Endothelial cell of umbilical vein (primary cell): ENCODE measurements around the gene KYAT1.

Experiments used
- CTCF ChIP-seq, 2 donors: IDR thresholded peaks; 1 replicate in 1 of 2; 2 replicates in 1 of 2; pipeline ENCODE4 v1.5.1; 2011; ENCODE audit warnings: low read length in 2 of 2, mild to moderate bottlenecking in 2 of 2, moderate library complexity in 2 of 2, control low read depth in 1 of 2, inconsistent platforms in 1 of 2, low read depth in 1 of 2; ENCODE audit not compliant: insufficient read depth in 1 of 2; ENCODE audit errors: extremely low read depth in 1 of 2
- EZH2 ChIP-seq: IDR thresholded peaks from 2 replicates; pipeline ENCODE4 v1.6.1; 2012; ENCODE audit warnings: borderline replicate concordance, low read depth, mild to moderate bottlenecking, moderate library complexity, low read length, inconsistent platforms; ENCODE audit not compliant: severe bottlenecking
- GATA2 ChIP-seq: IDR thresholded peaks from 2 replicates; pipeline ENCODE4 v1.7.0; 2011; ENCODE audit warnings: low read depth, mild to moderate bottlenecking, moderate library complexity, mixed read lengths, low read length; ENCODE audit not compliant: insufficient read length, insufficient read depth
- JUN ChIP-seq: IDR thresholded peaks from 2 replicates; pipeline ENCODE4 v1.6.1; 2011; ENCODE audit warnings: borderline replicate concordance, low read depth; ENCODE audit not compliant: insufficient read length, insufficient read depth
- MAX ChIP-seq: IDR thresholded peaks from 2 replicates; pipeline ENCODE4 v1.6.1; 2011; ENCODE audit not compliant: insufficient read depth, insufficient read length
- MYC ChIP-seq: IDR thresholded peaks from one replicate; pipeline ENCODE4 v1.6.1; 2011; ENCODE audit warnings: mild to moderate bottlenecking, low read depth, low read length
- POLR2A ChIP-seq: IDR thresholded peaks from 2 replicates; pipeline ENCODE4 v1.6.1; 2012; ENCODE audit warnings: low read depth, mild to moderate bottlenecking, control low read depth, low read length
- POLR2AphosphoS5 ChIP-seq: IDR thresholded peaks from 2 replicates; pipeline ENCODE4 v1.6.1; 2012; ENCODE audit warnings: low read depth, mild to moderate bottlenecking, control low read depth, low read length, moderate library complexity; ENCODE audit not compliant: insufficient read depth

GRCh38 chr9:128870128-128870940 is 11.4 kb downstream of the KYAT1 start:
- no peak for TF ChIP-seq GATA2
- TF ChIP-seq CTCF (IDR thresholded peaks at IDR 0.05; ENCODE audit: extremely low read depth in 1 of 2, insufficient read depth in 1 of 2, low read depth in 1 of 2, low read length in 2 of 2) = no peak
- no peak for TF ChIP-seq POLR2A
- TF ChIP-seq EZH2 = no peak
- no peak for TF ChIP-seq POLR2AphosphoS5
- no peak for TF ChIP-seq MYC
- TF ChIP-seq MAX = no peak
- TF ChIP-seq JUN = no peak
